Measurements from ENCODE around the gene PDE3A.
A peak's percentile ranks its signal among the peaks of the same experiment; 100 is the strongest.
"Not testable (repeated sequence)": the region's sequence is repeated elsewhere in the genome, so short reads cannot be mapped to it uniquely, and the experiment has no call there.

Gene PDE3A

DNA sequence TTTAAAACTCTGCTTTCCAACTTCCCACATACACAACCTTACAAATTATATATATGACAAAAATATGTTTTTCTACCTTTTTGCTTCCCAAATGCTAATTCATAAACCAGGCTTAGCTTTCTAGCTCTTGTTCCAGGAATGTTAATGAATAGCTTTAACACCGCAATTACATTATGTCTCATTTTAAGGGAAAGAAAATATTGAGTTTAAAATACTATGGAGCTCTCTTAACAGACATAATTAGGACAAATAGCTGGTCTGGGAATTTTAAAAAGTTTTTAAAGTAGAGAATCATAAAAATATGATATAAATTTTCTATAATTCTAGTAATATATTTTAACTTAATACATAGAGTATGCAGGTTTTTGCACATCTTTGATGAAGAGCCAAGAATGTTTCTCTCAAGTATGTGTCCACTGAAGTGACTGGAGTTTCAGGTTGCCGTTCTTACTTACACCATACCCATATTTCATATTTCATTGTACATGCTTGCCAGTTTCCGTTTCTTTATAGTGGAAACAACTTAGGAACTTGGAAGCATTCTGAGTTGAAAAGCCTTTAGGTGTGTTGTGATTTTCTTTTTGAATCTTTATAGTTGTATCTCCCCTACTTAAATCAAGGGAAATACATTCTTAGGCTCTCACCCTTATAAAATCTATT, 236.2 kb downstream of the PDE3A start:
- no peak for DNase-seq (ENCODE audit: low spot score)

- DNase-seq (ENCODE audit: low spot score), result not testable (repeated sequence)
Measured at GRCh38 chr12:20615020-20615419, 246.7 kb downstream of the PDE3A start.

GRCh38 chr12:20616093-20616492, 247.8 kb downstream of the PDE3A start:
- DNase-seq (ENCODE audit: low spot score), result no peak

- no peak for DNase-seq (ENCODE audit: low spot score)
Measured at GRCh38 chr12:20620261-20620660, 251.9 kb downstream of the PDE3A start.

DNA sequence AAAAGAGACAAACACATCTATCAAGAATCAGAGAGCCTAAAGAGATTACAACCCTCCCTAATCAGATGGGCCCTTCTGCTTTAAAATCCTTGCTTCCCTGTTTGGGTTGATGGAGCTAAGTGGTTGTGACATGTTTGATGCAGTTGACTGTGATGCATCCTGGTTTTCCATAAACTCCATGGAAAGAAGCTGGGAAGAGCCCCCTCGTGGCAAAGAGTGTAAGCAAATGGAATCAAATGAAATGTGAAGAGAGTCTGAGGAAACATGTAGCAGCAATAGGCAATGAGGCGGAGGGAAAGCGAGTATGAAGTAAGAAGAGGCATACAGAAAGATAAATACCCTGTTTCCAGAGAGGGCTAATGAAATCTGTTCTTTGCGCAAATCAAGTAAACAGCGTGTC, 256.4 kb downstream of the PDE3A start:
- no peak for DNase-seq (ENCODE audit: low spot score)

GRCh38 chr12:20625531-20625930, 257.2 kb downstream of the PDE3A start:
- DNase-seq (ENCODE audit: low spot score), result no peak

GRCh38 chr12:20627001-20627588, 258.8 kb downstream of the PDE3A start:
- no peak for DNase-seq (ENCODE audit: low spot score)

GRCh38 chr12:20628226-20628787, 260.0 kb downstream of the PDE3A start:
- DNase-seq (ENCODE audit: low spot score), result peak; percentile 13

- no peak for DNase-seq (ENCODE audit: low spot score)
Measured at GRCh38 chr12:20628999-20629398, 260.7 kb downstream of the PDE3A start.

GRCh38 chr12:20629414-20630156, 261.2 kb downstream of the PDE3A start:
- peak; percentile 15 for DNase-seq (ENCODE audit: low spot score)

- no peak for DNase-seq (ENCODE audit: low spot score)
Measured at GRCh38 chr12:20631711-20632110, 263.4 kb downstream of the PDE3A start.

- no peak for DNase-seq (ENCODE audit: low spot score)
Measured at GRCh38 chr12:20641106-20641505, 272.8 kb downstream of the PDE3A start.

GRCh38 chr12:20643822-20644221, 275.5 kb downstream of the PDE3A start:
- DNase-seq (ENCODE audit: low spot score), result no peak

GRCh38 chr12:20646239-20646827, 278.0 kb downstream of the PDE3A start:
- DNase-seq (ENCODE audit: low spot score), result peak; percentile 9

- no peak for DNase-seq (ENCODE audit: low spot score)
Measured at GRCh38 chr12:20653871-20654270, 285.5 kb downstream of the PDE3A start.

DNA sequence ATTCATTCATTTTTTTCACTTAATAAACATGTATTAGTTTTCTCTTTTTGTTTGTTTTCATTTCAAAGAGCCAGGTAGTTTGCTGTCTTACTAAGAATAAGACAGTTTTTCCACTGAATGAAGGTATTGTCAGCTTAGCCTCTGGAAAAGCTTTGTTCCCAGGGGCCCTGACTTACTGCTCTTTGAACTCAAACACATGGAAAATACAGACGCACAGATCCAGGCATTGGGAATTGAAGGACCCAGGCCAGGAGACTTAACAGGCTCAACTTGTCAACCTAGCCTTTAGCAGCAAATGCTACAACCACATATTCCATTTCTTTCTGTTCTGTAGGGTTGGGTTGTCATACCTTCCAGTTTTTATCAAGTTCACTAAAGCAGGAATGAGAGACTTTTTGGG, 288.3 kb downstream of the PDE3A start:
- DNase-seq (ENCODE audit: low spot score), result peak; percentile 14

DNA sequence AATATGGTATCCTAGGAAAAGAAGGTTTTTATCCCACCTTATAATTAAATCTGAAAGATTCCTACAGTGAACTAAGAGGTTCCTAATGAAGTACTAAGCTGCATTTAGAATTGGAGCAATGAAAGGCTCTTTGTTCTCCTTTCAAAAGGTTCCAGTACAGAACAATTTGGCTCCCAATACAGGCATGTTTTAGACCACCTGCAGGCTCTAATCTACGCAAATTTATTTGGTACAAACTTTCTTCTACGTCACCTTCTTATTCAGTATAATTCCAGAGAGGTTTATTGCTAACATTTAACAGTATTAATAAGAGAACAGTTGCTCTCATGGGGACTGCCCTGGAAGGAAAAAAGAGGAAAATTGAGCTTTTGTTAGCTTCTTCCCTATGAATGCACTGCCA, 289.2 kb downstream of the PDE3A start:
- DNase-seq (ENCODE audit: low spot score), result no peak

- no peak for DNase-seq (ENCODE audit: low spot score)
Measured at GRCh38 chr12:20681334-20681733, 313.0 kb downstream of the PDE3A start.

- no peak for DNase-seq (ENCODE audit: low spot score)
Measured at GRCh38 chr12:20695232-20695631, 326.9 kb downstream of the PDE3A start, which contains the start of gene SLCO1C1. TSS of gene SLCO1C1 (plus strand) at chr12:20695332. CDS start at chr12:20699577, 4,245 bp downstream.

- DNase-seq (ENCODE audit: low spot score), result no peak
Measured at GRCh38 chr12:20696181-20696905, 328.0 kb downstream of the PDE3A start.

DNA sequence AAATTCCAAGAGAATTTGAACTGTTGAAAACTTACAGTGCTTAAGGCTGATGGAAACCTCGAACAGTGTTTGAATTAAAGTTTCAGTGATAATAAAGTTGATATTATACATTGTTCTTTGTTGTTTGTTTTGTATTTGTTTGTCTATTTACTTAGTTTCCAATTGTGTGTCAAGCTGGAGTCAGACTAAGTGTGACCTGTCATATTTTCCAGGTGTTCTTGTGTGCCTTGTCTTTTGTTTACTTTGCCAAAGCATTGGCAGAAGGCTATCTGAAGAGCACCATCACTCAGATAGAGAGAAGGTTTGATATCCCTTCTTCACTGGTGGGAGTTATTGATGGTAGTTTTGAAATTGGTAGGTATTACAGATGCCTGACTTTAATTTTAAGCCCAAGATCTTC, 332.8 kb downstream of the PDE3A start:
- no peak for DNase-seq (ENCODE audit: low spot score)

DNA sequence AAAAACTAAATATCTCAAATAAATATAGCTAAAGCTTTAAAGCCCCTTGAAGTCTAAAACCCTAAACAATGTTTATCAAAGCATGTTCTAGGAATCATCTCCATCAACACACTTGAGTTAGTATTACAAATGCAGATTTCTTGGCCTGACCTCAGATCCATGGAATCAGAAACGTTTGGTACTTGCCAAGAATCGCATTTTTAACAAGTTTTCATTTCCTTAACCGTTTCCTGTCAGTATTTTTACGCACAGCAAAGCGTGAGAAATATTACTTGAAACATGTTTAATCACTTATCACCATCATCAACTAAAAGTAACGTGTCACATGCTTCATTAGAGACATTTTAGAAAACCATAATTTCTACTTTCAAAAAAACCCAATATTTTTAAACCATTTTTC, 336.5 kb downstream of the PDE3A start:
- no peak for DNase-seq (ENCODE audit: low spot score)
